HEK293 (cell line): ENCODE results near the gene ANKRD11.

ENCODE experiments used
- BCL11B ChIP-seq: fragments of 450-650 bp; formaldehyde crosslinking; IDR thresholded peaks from 2 replicates; pipeline ENCODE4 v1.5.1; 2016; ENCODE audit warnings: low read depth, missing biosample characterization, missing genetic modification characterization
- BCL6B ChIP-seq: fragments of 450-650 bp; formaldehyde crosslinking; IDR thresholded peaks from 2 replicates; pipeline ENCODE4 v1.5.1; 2017; ENCODE audit warnings: missing biosample characterization, missing genetic modification characterization
- HIC1 ChIP-seq: fragments of 450-650 bp; formaldehyde crosslinking; IDR thresholded peaks from 2 replicates; pipeline ENCODE4 v1.5.1; 2016; ENCODE audit warnings: missing biosample characterization, missing genetic modification characterization
- HOXD13 ChIP-seq: sonication (generic); formaldehyde crosslinking; IDR thresholded peaks from 2 replicates; pipeline ENCODE4 v1.8.0; 2022; ENCODE audit warnings: missing genetic modification reagents, borderline replicate concordance
- KLF1 ChIP-seq: fragments of 450-650 bp; formaldehyde crosslinking; IDR thresholded peaks from 2 replicates; pipeline ENCODE4 v1.5.1; 2016; ENCODE audit warnings: missing biosample characterization, missing genetic modification characterization
- KLF8 ChIP-seq: fragments of 450-650 bp; formaldehyde crosslinking; IDR thresholded peaks from 2 replicates; pipeline ENCODE4 v1.5.1; 2016; ENCODE audit warnings: missing biosample characterization, missing genetic modification characterization
- MYNN ChIP-seq: fragments of 450-650 bp; formaldehyde crosslinking; IDR thresholded peaks from 2 replicates; pipeline ENCODE4 v1.5.1; 2016; ENCODE audit warnings: missing biosample characterization, missing genetic modification characterization, borderline replicate concordance
- WT1 ChIP-seq: fragments of 450-650 bp; formaldehyde crosslinking; IDR thresholded peaks from 2 replicates; pipeline ENCODE4 v1.5.1; 2016; ENCODE audit warnings: missing biosample characterization, missing genetic modification characterization
- ZBTB21 ChIP-seq: fragments of 450-650 bp; formaldehyde crosslinking; IDR thresholded peaks from 2 replicates; pipeline ENCODE4 v1.5.1; 2017; ENCODE audit warnings: missing biosample characterization, missing genetic modification characterization
- ZEB2 ChIP-seq: fragments of 450-650 bp; formaldehyde crosslinking; IDR thresholded peaks from 2 replicates; pipeline ENCODE4 v1.5.1; 2016; ENCODE audit warnings: missing biosample characterization, missing genetic modification characterization
- ZNF175 ChIP-seq: fragments of 450-650 bp; formaldehyde crosslinking; IDR thresholded peaks from 2 replicates; pipeline ENCODE4 v1.5.1; 2016; ENCODE audit warnings: missing biosample characterization, missing genetic modification characterization
- ZNF23 ChIP-seq: fragments of 450-650 bp; formaldehyde crosslinking; IDR thresholded peaks from 2 replicates; pipeline ENCODE4 v1.5.1; 2016; ENCODE audit warnings: missing biosample characterization, missing genetic modification characterization, borderline replicate concordance
- ZNF366 ChIP-seq: fragments of 450-650 bp; formaldehyde crosslinking; conservative IDR thresholded peaks from 2 replicates; pipeline ENCODE4 v1.5.1; 2016; ENCODE audit warnings: missing biosample characterization, missing genetic modification characterization
- ZNF391 ChIP-seq: fragments of 450-650 bp; formaldehyde crosslinking; IDR thresholded peaks from 2 replicates; pipeline ENCODE4 v1.5.1; 2016; ENCODE audit warnings: low read depth, missing biosample characterization, missing genetic modification characterization, borderline replicate concordance
- ZNF394 ChIP-seq: fragments of 450-650 bp; formaldehyde crosslinking; IDR thresholded peaks from 2 replicates; pipeline ENCODE4 v1.5.1; 2016; ENCODE audit warnings: missing biosample characterization, missing genetic modification characterization, mild to moderate bottlenecking, moderate library complexity, borderline replicate concordance
- ZNF529 ChIP-seq: fragments of 450-650 bp; formaldehyde crosslinking; IDR thresholded peaks from 2 replicates; pipeline ENCODE4 v1.5.1; 2017; ENCODE audit warnings: missing genetic modification characterization, missing biosample characterization; ENCODE audit not compliant: insufficient replicate concordance
- ZNF571 ChIP-seq: fragments of 450-650 bp; formaldehyde crosslinking; IDR thresholded peaks from 2 replicates; pipeline ENCODE4 v1.5.0; 2017; ENCODE audit warnings: missing biosample characterization, missing genetic modification characterization
- ZNF692 ChIP-seq: fragments of 450-650 bp; formaldehyde crosslinking; IDR thresholded peaks from 2 replicates; pipeline ENCODE4 v1.5.1; 2016; ENCODE audit warnings: missing biosample characterization, missing genetic modification characterization
- ZNF701 ChIP-seq: fragments of 450-650 bp; formaldehyde crosslinking; IDR thresholded peaks from 2 replicates; pipeline ENCODE4 v1.5.1; 2016; ENCODE audit warnings: missing biosample characterization, missing genetic modification characterization
- ZNF76 ChIP-seq: fragments of 450-650 bp; formaldehyde crosslinking; IDR thresholded peaks from 2 replicates; pipeline ENCODE4; 2016; ENCODE audit warnings: low read depth, missing biosample characterization, missing genetic modification characterization, borderline replicate concordance
- ZNF768 ChIP-seq: fragments of 450-650 bp; formaldehyde crosslinking; IDR thresholded peaks from 2 replicates; pipeline ENCODE4 v1.5.1; 2018; ENCODE audit warnings: missing biosample characterization, mild to moderate bottlenecking, missing genetic modification characterization
- ZSCAN30 ChIP-seq: fragments of 450-650 bp; IDR thresholded peaks from 2 replicates; pipeline ENCODE4 v1.5.1; 2018; ENCODE audit warnings: missing biosample characterization, mild to moderate bottlenecking, missing genetic modification characterization, moderate library complexity
- ZSCAN4 ChIP-seq: fragments of 450-650 bp; formaldehyde crosslinking; IDR thresholded peaks from 2 replicates; pipeline ENCODE4 v1.5.1; 2017; ENCODE audit warnings: missing biosample characterization, missing genetic modification characterization
- TF ChIP-seq, protein P1 (sequence below): fragments of 450-650 bp; formaldehyde crosslinking; IDR thresholded peaks from 2 replicates; pipeline ENCODE4 v1.5.1; 2017; ENCODE audit warnings: missing biosample characterization, missing genetic modification characterization
- TF ChIP-seq, protein P2 (sequence below): fragments of 450-650 bp; formaldehyde crosslinking; IDR thresholded peaks from 2 replicates; pipeline ENCODE4 v1.5.1; 2016; ENCODE audit warnings: missing biosample characterization, missing genetic modification characterization
- TF ChIP-seq, protein P3 (sequence below): fragments of 450-650 bp; formaldehyde crosslinking; IDR thresholded peaks from 2 replicates; pipeline ENCODE4 v1.5.1; 2016; ENCODE audit warnings: missing biosample characterization, missing genetic modification characterization
- TF ChIP-seq, protein P4 (sequence below): fragments of 450-650 bp; formaldehyde crosslinking; optimal IDR thresholded peaks from 2 replicates; pipeline ENCODE3; 2016; ENCODE audit warnings: missing biosample characterization, mild to moderate bottlenecking, missing genetic modification characterization

The ANKRD11 gene

DNA sequence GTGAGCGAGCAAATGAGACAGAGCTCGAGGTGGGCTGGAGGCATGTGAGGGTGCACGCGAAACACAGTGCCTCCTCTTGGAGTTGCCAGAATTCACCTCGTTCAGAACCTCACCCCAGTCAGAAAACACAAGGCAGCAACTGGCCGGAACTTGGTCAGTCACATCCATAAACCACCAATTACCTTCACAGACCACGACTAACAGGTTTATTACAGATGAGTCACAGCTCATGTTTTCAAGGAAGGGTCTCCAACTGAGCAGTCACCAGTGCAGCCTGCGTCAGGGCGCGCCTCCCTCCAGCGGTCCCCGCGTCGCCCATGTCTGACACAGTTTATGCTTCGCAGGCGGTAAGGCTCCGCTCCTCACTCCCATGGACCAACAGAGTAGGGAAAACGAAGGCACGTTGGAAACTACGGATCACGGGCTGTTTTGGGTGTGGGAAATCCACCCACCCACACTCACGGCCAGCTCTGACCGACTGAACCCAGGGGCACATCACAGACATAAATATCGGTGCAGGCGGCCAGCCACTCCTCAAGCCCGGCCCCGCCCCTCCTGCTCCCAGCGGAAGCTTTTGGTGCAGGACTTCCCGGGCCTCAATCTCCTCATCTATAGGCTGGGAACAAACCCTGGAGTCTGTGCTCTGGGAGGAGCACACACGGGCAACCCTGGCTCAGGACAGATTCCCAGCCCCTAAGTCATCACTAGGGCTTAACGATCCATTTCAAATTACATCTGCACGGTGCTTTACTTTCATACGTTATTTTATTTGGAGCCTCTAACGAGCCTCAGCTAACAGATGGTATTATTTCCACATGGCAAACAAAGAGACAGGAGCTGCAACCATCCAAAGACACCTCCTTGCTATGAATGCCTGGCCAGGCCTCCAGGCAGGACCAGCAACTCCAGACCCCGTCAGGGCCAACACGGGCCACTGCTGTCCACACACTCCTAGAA is 146.6 kb downstream of the ANKRD11 start (continued):
- TF ChIP-seq, protein P1, sequence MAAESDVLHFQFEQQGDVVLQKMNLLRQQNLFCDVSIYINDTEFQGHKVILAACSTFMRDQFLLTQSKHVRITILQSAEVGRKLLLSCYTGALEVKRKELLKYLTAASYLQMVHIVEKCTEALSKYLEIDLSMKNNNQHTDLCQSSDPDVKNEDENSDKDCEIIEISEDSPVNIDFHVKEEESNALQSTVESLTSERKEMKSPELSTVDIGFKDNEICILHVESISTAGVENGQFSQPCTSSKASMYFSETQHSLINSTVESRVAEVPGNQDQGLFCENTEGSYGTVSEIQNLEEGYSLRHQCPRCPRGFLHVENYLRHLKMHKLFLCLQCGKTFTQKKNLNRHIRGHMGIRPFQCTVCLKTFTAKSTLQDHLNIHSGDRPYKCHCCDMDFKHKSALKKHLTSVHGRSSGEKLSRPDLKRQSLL = no peak
- no peak for TF ChIP-seq HOXD13
- peak; percentile 48 for TF ChIP-seq ZNF366
- no peak for TF ChIP-seq ZNF701
- TF ChIP-seq ZNF391 (tag by site-specific recombination) = no peak
- no peak for TF ChIP-seq ZEB2
- TF ChIP-seq ZNF23 = no peak
- TF ChIP-seq, protein P2, sequence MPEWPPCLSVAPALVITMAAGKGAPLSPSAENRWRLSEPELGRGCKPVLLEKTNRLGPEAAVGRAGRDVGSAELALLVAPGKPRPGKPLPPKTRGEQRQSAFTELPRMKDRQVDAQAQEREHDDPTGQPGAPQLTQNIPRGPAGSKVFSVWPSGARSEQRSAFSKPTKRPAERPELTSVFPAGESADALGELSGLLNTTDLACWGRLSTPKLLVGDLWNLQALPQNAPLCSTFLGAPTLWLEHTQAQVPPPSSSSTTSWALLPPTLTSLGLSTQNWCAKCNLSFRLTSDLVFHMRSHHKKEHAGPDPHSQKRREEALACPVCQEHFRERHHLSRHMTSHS (tag by site-specific recombination) = no peak
- TF ChIP-seq ZBTB21 = no peak
- no peak for TF ChIP-seq KLF8
- no peak; the same call in none of the 2 replicates for TF ChIP-seq ZNF394 (tag by site-specific recombination)
- TF ChIP-seq WT1 (tag by site-specific recombination) = no peak
- TF ChIP-seq, protein P3, sequence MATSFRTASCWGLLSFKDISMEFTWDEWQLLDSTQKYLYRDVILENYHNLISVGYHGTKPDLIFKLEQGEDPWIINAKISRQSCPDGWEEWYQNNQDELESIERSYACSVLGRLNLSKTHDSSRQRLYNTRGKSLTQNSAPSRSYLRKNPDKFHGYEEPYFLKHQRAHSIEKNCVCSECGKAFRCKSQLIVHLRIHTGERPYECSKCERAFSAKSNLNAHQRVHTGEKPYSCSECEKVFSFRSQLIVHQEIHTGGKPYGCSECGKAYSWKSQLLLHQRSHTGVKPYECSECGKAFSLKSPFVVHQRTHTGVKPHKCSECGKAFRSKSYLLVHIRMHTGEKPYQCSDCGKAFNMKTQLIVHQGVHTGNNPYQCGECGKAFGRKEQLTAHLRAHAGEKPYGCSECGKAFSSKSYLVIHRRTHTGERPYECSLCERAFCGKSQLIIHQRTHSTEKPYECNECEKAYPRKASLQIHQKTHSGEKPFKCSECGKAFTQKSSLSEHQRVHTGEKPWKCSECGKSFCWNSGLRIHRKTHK (tag by site-specific recombination) = no peak
- no peak for TF ChIP-seq ZNF529 (tag by site-specific recombination)
- TF ChIP-seq ZSCAN30 (tag by site-specific recombination) = 0 out of 2 replicates have a peak, but pooled peaks have one; percentile 52
- no peak for TF ChIP-seq ZNF768 (tag by site-specific recombination)
- 0 out of 2 replicates have a peak, but pooled peaks have one; percentile 44 for TF ChIP-seq BCL6B
- TF ChIP-seq ZNF692 = no peak
- no peak for TF ChIP-seq BCL11B
- peak; percentile 56; the same call in 1 of the 2 replicates for TF ChIP-seq HIC1
- TF ChIP-seq MYNN (tag by site-specific recombination) = no peak
- peak; percentile 8; the same call in 1 of the 2 replicates for TF ChIP-seq KLF1 (tag by site-specific recombination)
- no peak for TF ChIP-seq ZNF175 (tag by site-specific recombination)
- TF ChIP-seq ZNF76 (tag by site-specific recombination) = no peak
- no peak for TF ChIP-seq ZNF571 (tag by site-specific recombination)
- TF ChIP-seq ZSCAN4 (tag by site-specific recombination) = no peak
- TF ChIP-seq, protein P4, sequence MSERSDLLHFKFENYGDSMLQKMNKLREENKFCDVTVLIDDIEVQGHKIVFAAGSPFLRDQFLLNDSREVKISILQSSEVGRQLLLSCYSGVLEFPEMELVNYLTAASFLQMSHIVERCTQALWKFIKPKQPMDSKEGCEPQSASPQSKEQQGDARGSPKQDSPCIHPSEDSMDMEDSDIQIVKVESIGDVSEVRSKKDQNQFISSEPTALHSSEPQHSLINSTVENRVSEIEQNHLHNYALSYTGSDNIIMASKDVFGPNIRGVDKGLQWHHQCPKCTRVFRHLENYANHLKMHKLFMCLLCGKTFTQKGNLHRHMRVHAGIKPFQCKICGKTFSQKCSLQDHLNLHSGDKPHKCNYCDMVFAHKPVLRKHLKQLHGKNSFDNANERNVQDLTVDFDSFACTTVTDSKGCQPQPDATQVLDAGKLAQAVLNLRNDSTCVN (tag by site-specific recombination) = peak; percentile 50
